GM18868 (cell line): ENCODE measurements around the gene ABCA10.

Source experiments
- ATAC-seq: cut with Tn5 transposase; IDR thresholded peaks from one replicate; pipeline ENCODE4 v1.9.1; 2021; ENCODE audit warnings: mild to moderate bottlenecking, moderate library complexity; ENCODE audit not compliant: unreplicated experiment

The ABCA10 gene

DNA sequence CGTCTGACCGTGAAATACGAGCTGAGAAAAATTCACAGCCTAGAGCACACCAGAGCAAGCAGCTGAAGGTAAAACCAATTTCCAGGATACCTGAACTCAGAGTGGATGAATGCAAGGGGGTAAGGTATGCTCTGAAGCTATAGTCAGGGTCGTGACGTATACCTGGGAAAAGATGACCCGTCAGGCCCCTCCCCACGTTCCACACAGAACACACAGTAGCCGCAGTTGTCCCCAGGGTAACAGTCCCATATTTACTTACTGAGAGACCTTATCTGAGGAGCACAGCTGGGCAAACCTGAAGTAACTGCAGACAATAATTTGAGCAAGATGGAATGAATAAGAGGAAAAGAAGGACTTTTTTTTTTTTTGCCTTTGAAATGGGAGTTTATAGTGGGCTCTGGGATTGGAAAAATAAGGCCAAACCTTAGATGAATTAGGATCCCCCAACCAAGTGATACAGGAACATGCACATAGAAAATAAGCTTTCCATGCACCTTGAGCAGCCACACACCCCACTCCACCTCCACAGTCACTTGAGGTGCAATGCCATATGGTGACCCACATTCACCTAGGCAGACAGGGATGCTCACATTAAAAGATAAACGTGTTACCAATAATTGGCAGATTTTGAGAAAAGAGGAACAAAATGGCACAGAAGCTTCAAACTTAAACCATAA is 124.9 kb downstream of the ABCA10 start:
- no peak for ATAC-seq

DNA sequence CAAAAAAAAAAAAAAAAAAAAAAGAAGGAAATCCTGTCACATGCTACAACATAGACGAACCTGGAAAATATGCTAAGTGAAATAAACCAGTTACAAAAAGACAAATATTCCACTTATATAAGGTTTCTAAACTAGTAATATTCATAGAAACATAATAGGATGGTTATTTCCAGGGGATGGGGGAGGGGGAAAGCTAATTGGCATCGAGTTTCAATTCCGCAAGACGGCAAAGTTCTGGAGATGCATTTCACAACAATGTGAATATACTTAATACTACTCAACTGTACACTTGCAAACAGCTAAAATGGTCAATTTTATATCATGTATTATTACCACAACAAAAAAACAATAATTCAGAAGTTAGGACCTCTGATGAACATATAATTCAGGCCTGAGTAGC is 130.0 kb downstream of the ABCA10 start:
- no peak for ATAC-seq
